Astrocyte (in vitro differentiated cells and primary cell): ENCODE data around the gene RASA2. TPM values are rescaled to one million over a fixed set of nuclear protein-coding genes. Genes with fewer than 3 reads are reported as not detected.
"Not testable (repeated sequence)": the region's sequence is repeated elsewhere in the genome, so short reads cannot be mapped to it uniquely, and the experiment has no call there.

Experiments used
- DNase-seq: peaks from one replicate; pipeline ENCODE4 v3.0.0-alpha.2; 2010; ENCODE audit warnings: low read depth
- FAIRE-seq: peaks from 2 replicates; lab custom pipeline; 2011; peaks lifted over from hg19 to GRCh38; lab: Jason Lieb, UNC
- H2AFZ ChIP-seq: 2 replicates; pipeline ENCODE4 v1.6.0; 2012; ENCODE audit warnings: low read depth, low read length, inconsistent platforms
- H3K27ac ChIP-seq: 2 replicates; pipeline ENCODE4 v1.5.1; 2011; ENCODE audit warnings: low read depth, low read length, inconsistent platforms
- H3K27me3 ChIP-seq: 2 replicates; pipeline ENCODE4 v1.6.0; 2011; ENCODE audit warnings: low read length, inconsistent platforms; ENCODE audit not compliant: insufficient read depth
- H3K36me3 ChIP-seq: 2 replicates; pipeline ENCODE4 v1.5.1; 2011; ENCODE audit warnings: low read length, inconsistent platforms; ENCODE audit not compliant: insufficient read depth
- H3K4me1 ChIP-seq: 2 replicates; pipeline ENCODE4 v1.5.1; 2011; ENCODE audit warnings: low read length, inconsistent platforms; ENCODE audit not compliant: insufficient read depth
- H3K4me2 ChIP-seq: 2 replicates; pipeline ENCODE4 v1.6.0; 2012; ENCODE audit warnings: low read length, inconsistent platforms
- H3K4me3 ChIP-seq: 2 replicates; pipeline ENCODE4 v1.5.1; 2011; ENCODE audit warnings: low read depth, mild to moderate bottlenecking, low read length, inconsistent platforms; ENCODE audit not compliant: insufficient read depth
- H3K79me2 ChIP-seq: 2 replicates; pipeline ENCODE4 v1.6.0; 2012; ENCODE audit warnings: mild to moderate bottlenecking, low read length, inconsistent platforms; ENCODE audit not compliant: insufficient read depth
- H3K9ac ChIP-seq: 2 replicates; pipeline ENCODE4 v1.6.0; 2012; ENCODE audit warnings: mild to moderate bottlenecking, low read length, inconsistent platforms
- H3K9me3 ChIP-seq: 2 replicates; pipeline ENCODE4 v1.5.1; 2012; ENCODE audit warnings: low read depth, mild to moderate bottlenecking, low read length, inconsistent platforms; ENCODE audit not compliant: insufficient read depth
- H4K20me1 ChIP-seq: 2 replicates; pipeline ENCODE4 v1.6.0; 2012; ENCODE audit warnings: low read length, inconsistent platforms; ENCODE audit not compliant: insufficient read depth
- H3K27ac Mint-ChIP-seq: one replicate; pipeline ENCODE4 v1.8.0; 2021; ENCODE audit warnings: mild to moderate bottlenecking, mixed read lengths; ENCODE audit not compliant: unreplicated experiment
- H3K27me3 Mint-ChIP-seq: one replicate; pipeline ENCODE4 v1.8.0; 2021; ENCODE audit warnings: low read depth, mixed read lengths; ENCODE audit not compliant: unreplicated experiment
- H3K36me3 Mint-ChIP-seq: one replicate; pipeline ENCODE4 v1.8.0; 2021; ENCODE audit warnings: low read depth, mixed read lengths; ENCODE audit not compliant: unreplicated experiment
- H3K4me1 Mint-ChIP-seq: one replicate; pipeline ENCODE4 v1.8.0; 2021; ENCODE audit warnings: low read depth, mixed read lengths; ENCODE audit not compliant: unreplicated experiment
- H3K4me3 Mint-ChIP-seq: one replicate; pipeline ENCODE4 v1.8.0; 2021; ENCODE audit warnings: mild to moderate bottlenecking, moderate library complexity, mixed read lengths; ENCODE audit not compliant: unreplicated experiment
- H3K9me3 Mint-ChIP-seq: one replicate; pipeline ENCODE4 v1.8.0; 2021; ENCODE audit warnings: mild to moderate bottlenecking, mixed read lengths; ENCODE audit not compliant: unreplicated experiment
- EZH2 ChIP-seq: IDR thresholded peaks from 2 replicates; pipeline ENCODE4 v1.6.1; 2012; ENCODE audit warnings: mild to moderate bottlenecking, low read length, inconsistent platforms; ENCODE audit not compliant: insufficient read depth
- total RNA-seq: library from RNA; stranded (reverse); gene quantifications from 2 replicates; pipeline ENCODE4 v1.2.1, GENCODE V29; 2021
- TF ChIP-seq, protein P1 (sequence below): IDR thresholded peaks from 2 replicates; pipeline ENCODE4 v1.5.1; 2011; ENCODE audit warnings: low read depth, mild to moderate bottlenecking, inconsistent platforms, low read length, moderate library complexity; ENCODE audit not compliant: insufficient read depth

RASA2 gene
- total RNA-seq, 1 donor from 2014 or later: 19.0 TPM

- Histone ChIP-seq H3K27me3 (no peaks in the 10 kb centered on the region), H3K4me2 (no peak overlapping the region), H3K4me3 (no peak overlapping the region), H3K9ac (no peak overlapping the region), H3K27ac (no peak overlapping the region), H3K79me2 (peaks cover 85% of the 10 kb centered on the region), H2AFZ (no peak overlapping the region), H3K9me3 (no peaks in the 10 kb centered on the region), H4K20me1 (peaks cover 72% of the 10 kb centered on the region), H3K36me3 (no peaks in the 10 kb centered on the region), H3K4me1 (no peaks in the 10 kb centered on the region)
- TF ChIP-seq, protein P1, sequence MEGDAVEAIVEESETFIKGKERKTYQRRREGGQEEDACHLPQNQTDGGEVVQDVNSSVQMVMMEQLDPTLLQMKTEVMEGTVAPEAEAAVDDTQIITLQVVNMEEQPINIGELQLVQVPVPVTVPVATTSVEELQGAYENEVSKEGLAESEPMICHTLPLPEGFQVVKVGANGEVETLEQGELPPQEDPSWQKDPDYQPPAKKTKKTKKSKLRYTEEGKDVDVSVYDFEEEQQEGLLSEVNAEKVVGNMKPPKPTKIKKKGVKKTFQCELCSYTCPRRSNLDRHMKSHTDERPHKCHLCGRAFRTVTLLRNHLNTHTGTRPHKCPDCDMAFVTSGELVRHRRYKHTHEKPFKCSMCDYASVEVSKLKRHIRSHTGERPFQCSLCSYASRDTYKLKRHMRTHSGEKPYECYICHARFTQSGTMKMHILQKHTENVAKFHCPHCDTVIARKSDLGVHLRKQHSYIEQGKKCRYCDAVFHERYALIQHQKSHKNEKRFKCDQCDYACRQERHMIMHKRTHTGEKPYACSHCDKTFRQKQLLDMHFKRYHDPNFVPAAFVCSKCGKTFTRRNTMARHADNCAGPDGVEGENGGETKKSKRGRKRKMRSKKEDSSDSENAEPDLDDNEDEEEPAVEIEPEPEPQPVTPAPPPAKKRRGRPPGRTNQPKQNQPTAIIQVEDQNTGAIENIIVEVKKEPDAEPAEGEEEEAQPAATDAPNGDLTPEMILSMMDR: no peak
- TF ChIP-seq EZH2: no peak
- no peaks in the 10 kb centered on the region for H3K9me3 Mint-ChIP-seq
- peaks cover 2% of the 10 kb centered on the region for H3K36me3 Mint-ChIP-seq
- DNase-seq (no peak), FAIRE-seq (no peak)
- H3K4me1 Mint-ChIP-seq: peaks cover 20% of the 10 kb centered on the region
- no peak overlapping the region for H3K27ac Mint-ChIP-seq
- H3K4me3 Mint-ChIP-seq: no peak overlapping the region
- H3K27me3 Mint-ChIP-seq: no peaks in the 10 kb centered on the region
These were observed 5.1 kb downstream of the RASA2 start for GRCh38 chr3:141491929-141492328.

DNA sequence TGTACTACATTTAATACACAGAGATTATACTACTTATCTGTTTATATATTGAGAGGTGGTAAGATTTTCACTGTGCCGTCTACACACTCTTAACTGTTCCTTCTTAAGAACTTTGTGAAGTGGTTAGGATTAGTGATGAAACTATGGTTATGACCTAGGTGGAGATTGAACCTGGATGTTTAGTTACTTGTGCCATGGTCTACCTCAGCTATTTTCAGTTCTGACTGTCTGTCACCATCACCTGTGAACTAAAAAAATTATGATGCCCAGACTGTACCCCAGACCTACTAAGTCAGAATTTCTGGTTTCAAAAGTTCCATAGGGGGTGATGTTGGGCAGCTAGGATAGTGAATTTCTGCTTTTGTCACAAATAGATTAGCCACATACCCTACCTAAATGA is 6.4 kb downstream of the RASA2 start:
- H3K27me3 ChIP-seq: no peaks in the 10 kb centered on the region
- H3K4me3 ChIP-seq: no peak overlapping the region
- H4K20me1 ChIP-seq: peaks cover 68% of the 10 kb centered on the region
- peaks cover 2% of the 10 kb centered on the region for H3K36me3 Mint-ChIP-seq
- H3K4me1 ChIP-seq: no peaks in the 10 kb centered on the region
- H3K27ac ChIP-seq: no peak overlapping the region
- H3K27ac Mint-ChIP-seq: no peak overlapping the region
- H3K27me3 Mint-ChIP-seq: no peaks in the 10 kb centered on the region
- TF ChIP-seq, protein P1: no peak
- no peak for TF ChIP-seq EZH2
- no peak overlapping the region for H3K4me3 Mint-ChIP-seq
- no peaks in the 10 kb centered on the region for H3K36me3 ChIP-seq
- H3K9ac ChIP-seq: no peak overlapping the region
- no peaks in the 10 kb centered on the region for H3K9me3 Mint-ChIP-seq
- H3K9me3 ChIP-seq: no peaks in the 10 kb centered on the region
- no peak for DNase-seq
- no peak overlapping the region for H2AFZ ChIP-seq
- peaks cover 88% of the 10 kb centered on the region for H3K79me2 ChIP-seq
- H3K4me1 Mint-ChIP-seq: peaks cover 23% of the 10 kb centered on the region
- FAIRE-seq: no peak
- no peak overlapping the region for H3K4me2 ChIP-seq

GRCh38 chr3:141497589-141497988 is 10.8 kb downstream of the RASA2 start:
- not testable (repeated sequence) for H3K9me3 Mint-ChIP-seq, H2AFZ ChIP-seq, DNase-seq, H3K4me1 ChIP-seq, H3K9ac ChIP-seq, H3K27ac Mint-ChIP-seq, H3K4me3 Mint-ChIP-seq, H3K4me3 ChIP-seq, H3K4me2 ChIP-seq, H3K27ac ChIP-seq, H3K27me3 Mint-ChIP-seq, H3K9me3 ChIP-seq, H3K27me3 ChIP-seq, H3K36me3 ChIP-seq, H3K36me3 Mint-ChIP-seq, FAIRE-seq
- Histone ChIP-seq H3K79me2 (peaks cover 88% of the 10 kb centered on the region), H4K20me1 (peaks cover 62% of the 10 kb centered on the region)
- peaks cover 12% of the 10 kb centered on the region for H3K4me1 Mint-ChIP-seq
